HepG2 (cell line): ENCODE measurements around the gene CLEC16A. TPM values are rescaled to one million over a fixed set of nuclear protein-coding genes. Genes with fewer than 3 reads are reported as not detected.
A peak's percentile ranks its signal among the peaks of the same experiment; 100 is the strongest.

Experiments
- ATAC-seq: fragments of 200-7000 bp; cut with Tn5 transposase; 3 replicates; pipeline ENCODE4 v1.9.1; 2020; ENCODE audit warnings: mild to moderate bottlenecking, moderate library complexity
- BruUV-seq: library from RNA; stranded (reverse); fragments of 400-500 nt; replicated peaks from 2 replicates; lab custom pipeline; 2021; lab: Mats Ljungman, UMichigan
- CTCF ChIA-PET: fragments of 300-600 bp; formaldehyde crosslinking; extraction: SDS; loops from one replicate; lab custom pipeline; 2021; ENCODE audit warnings: low total read pairs, inconsistent platforms, low intra/inter-chr PET ratio; lab: Yijun Ruan, JAX
- POLR2A ChIA-PET: fragments of 350-600 bp; sonication (Branson Sonifier 250); formaldehyde crosslinking; loops from one replicate; lab custom pipeline; 2020; ENCODE audit warnings: antibody characterized with exemption, inconsistent platforms; lab: Yijun Ruan, JAX
- DNase-seq: peaks from one replicate; pipeline ENCODE4 v3.0.0-alpha.2; 2015; ENCODE audit warnings: low spot score
- FAIRE-seq: peaks from 3 replicates; lab custom pipeline; 2011; peaks lifted over from hg19 to GRCh38; lab: Jason Lieb, UNC
- H2AFZ ChIP-seq: one replicate; pipeline ENCODE4 v1.6.1; 2011; ENCODE audit warnings: low read length, inconsistent platforms
- H3K27ac ChIP-seq: fragments of 300-600 bp; 3 replicates; pipeline ENCODE4 v1.8.0; 2011; ENCODE audit warnings: mixed run types, mild to moderate bottlenecking, mixed read lengths, low read length, inconsistent platforms; ENCODE audit not compliant: insufficient read depth; ENCODE audit errors: extremely low read length
- H3K27me3 ChIP-seq, 2 experiments: fragments of 200-600 bp in 1 of 2; 2 replicates in 1 of 2; 3 replicates in 1 of 2; pipeline versions ENCODE4 v1.6.0 to v1.8.0; 2011; ENCODE audit warnings: low read length in 2 of 2, mild to moderate bottlenecking in 2 of 2, moderate library complexity in 2 of 2, inconsistent platforms in 1 of 2; ENCODE audit not compliant: insufficient read depth in 2 of 2, control insufficient read depth in 1 of 2
- H3K36me3 ChIP-seq, 2 experiments: fragments of 200-600 bp in 1 of 2; replicated peaks in 1 of 2; 2 replicates in 1 of 2; 3 replicates in 1 of 2; pipeline versions ENCODE4 v1.5.1 to v1.8.0; 2011; ENCODE audit warnings: low read length in 2 of 2, inconsistent platforms in 1 of 2; ENCODE audit not compliant: insufficient read depth in 2 of 2, control insufficient read depth in 1 of 2
- H3K4me1 ChIP-seq: 2 replicates; pipeline ENCODE4 v1.5.1; 2012; ENCODE audit warnings: low read length, inconsistent platforms; ENCODE audit not compliant: insufficient read depth
- H3K4me2 ChIP-seq: 2 replicates; pipeline ENCODE4 v1.6.0; 2011; ENCODE audit warnings: low read depth, low read length, inconsistent platforms
- H3K4me3 ChIP-seq, 3 experiments: fragments of 200-600 bp in 1 of 3; sonication (generic), shearing (Covaris generic) in 1 of 3; replicated peaks in 1 of 3; 2 replicates each; pipeline ENCODE4 v1.5.1; 2011 to 2016; ENCODE audit warnings: low read length in 3 of 3, inconsistent platforms in 2 of 3, low read depth in 2 of 3, mild to moderate bottlenecking in 2 of 3, control low read depth in 1 of 3, mixed read lengths in 1 of 3; ENCODE audit not compliant: insufficient read depth in 1 of 3
- H3K79me2 ChIP-seq: one replicate; pipeline ENCODE4 v1.6.1; 2011; ENCODE audit warnings: low read length, inconsistent platforms; ENCODE audit not compliant: insufficient read depth
- H3K9ac ChIP-seq: 2 replicates; pipeline ENCODE4 v1.6.0; 2011; ENCODE audit warnings: mild to moderate bottlenecking, low read depth, low read length, inconsistent platforms; ENCODE audit not compliant: insufficient read depth
- H3K9me3 ChIP-seq: 2 replicates; pipeline ENCODE4 v1.5.1; 2012; ENCODE audit warnings: mild to moderate bottlenecking, low read length
- H4K20me1 ChIP-seq: 2 replicates; pipeline ENCODE4 v1.6.0; 2011; ENCODE audit warnings: inconsistent platforms, mild to moderate bottlenecking, low read length, moderate library complexity; ENCODE audit not compliant: insufficient read depth
- ETV6 ChIP-seq: sonication (generic); formaldehyde crosslinking; conservative IDR thresholded peaks from 2 replicates; pipeline ENCODE4 v1.4.0; 2020; ENCODE audit warnings: missing genetic modification reagents
- FOXP1 ChIP-seq, 2 experiments: fragments of 450-650 bp in 1 of 2; IDR thresholded peaks; 2 replicates each; pipeline ENCODE4 v1.6.1; 2017 to 2018; ENCODE audit warnings: antibody characterized with exemption in 1 of 2
- GABPA ChIP-seq, 2 experiments: IDR thresholded peaks; 2 replicates each; pipeline ENCODE4 v1.6.1; 2011 to 2016; ENCODE audit warnings: low read depth in 2 of 2, low read length in 1 of 2, missing biosample characterization in 1 of 2, missing genetic modification characterization in 1 of 2
- HMGA1 ChIP-seq: sonication (generic); formaldehyde crosslinking; conservative IDR thresholded peaks from 2 replicates; pipeline ENCODE4 v1.4.0; 2020; ENCODE audit warnings: missing genetic modification reagents
- JARID2 ChIP-seq: sonication (generic); formaldehyde crosslinking; IDR thresholded peaks from 2 replicates; pipeline ENCODE4 v1.8.1; 2023; ENCODE audit warnings: missing genetic modification reagents, inconsistent platforms; ENCODE audit not compliant: insufficient replicate concordance
- RBM22 ChIP-seq: fragments of 200-400 bp; formaldehyde crosslinking; optimal IDR thresholded peaks from 2 replicates; pipeline ENCODE3; 2017; ENCODE audit warnings: mild to moderate bottlenecking, low read length, moderate library complexity
- ZNF230 ChIP-seq: sonication (generic); formaldehyde crosslinking; IDR thresholded peaks from 2 replicates; pipeline ENCODE4 v1.4.0; 2020; ENCODE audit warnings: mild to moderate bottlenecking, missing genetic modification reagents
- ZNF564 ChIP-seq: sonication (generic); formaldehyde crosslinking; IDR thresholded peaks from 2 replicates; pipeline ENCODE4 v1.8.1; 2023; ENCODE audit warnings: mild to moderate bottlenecking, missing genetic modification reagents
- WGBS: methylation state at CpG from one replicate; pipeline ENCODE4 v1.1.6; 2017; ENCODE audit warnings: low lambda C conversion rate; 5-methylcytosine and 5-hydroxymethylcytosine counted together
- in situ Hi-C: cut with HindIII; loops from 2 replicates; pipeline ENCODE4 v1.10.0; 2017; ENCODE audit warnings: low pct_unique_long_range_greater_than_20kb; ENCODE audit not compliant: extremely low pct_ligation_motif_present
- intact Hi-C: fragments of 100-400 bp; cut with micrococcal nuclease; formaldehyde crosslinking; loops from one replicate; pipeline ENCODE4 v1.10.0; 2022; ENCODE audit not compliant: unreplicated experiment
- polyA plus RNA-seq, 8 experiments: library from polyadenylated mRNA; depleted of rRNA in 3 of 8; stranded (reverse) in 7 of 8; unstranded in 1 of 8; fragments of >200 nt; fragmentation: Illumina TruSeq in 4 of 8; extraction: Trizol in 4 of 8; gene quantifications; 2 replicates each; pipeline versions ENCODE4 v1.2.1 to v1.2.3, GENCODE V29; 2011 to 2016; ENCODE audit warnings: low read depth in 4 of 8, missing spikeins in 1 of 8, mixed read lengths in 1 of 8; ENCODE audit not compliant: insufficient read depth in 1 of 8
- total RNA-seq, 5 experiments: library from RNA; depleted of rRNA; stranded (reverse); fragments of >200 nt; fragmentation: Illumina TruSeq; extraction: Trizol; gene quantifications; 2 replicates each; pipeline ENCODE4 v1.2.3, GENCODE V29; 2016; ENCODE audit warnings: low read depth in 1 of 5
- TF ChIP-seq, protein P1 (sequence below): sonication (generic); formaldehyde crosslinking; IDR thresholded peaks from 2 replicates; pipeline ENCODE4 v1.4.0; 2020; ENCODE audit warnings: mild to moderate bottlenecking, missing genetic modification reagents, borderline replicate concordance
- TF ChIP-seq, protein P2 (sequence below): sonication (generic); formaldehyde crosslinking; IDR thresholded peaks from 2 replicates; pipeline ENCODE4 v1.5.0; 2020; ENCODE audit warnings: mild to moderate bottlenecking, missing genetic modification reagents, borderline replicate concordance
- TF ChIP-seq, protein P3 (sequence below): sonication (generic); formaldehyde crosslinking; IDR thresholded peaks from 2 replicates; pipeline ENCODE4 v1.8.1; 2023; ENCODE audit warnings: missing genetic modification reagents, mild to moderate bottlenecking, borderline replicate concordance
- TF ChIP-seq, protein P4 (sequence below): sonication (generic); formaldehyde crosslinking; IDR thresholded peaks from 2 replicates; pipeline ENCODE4 v1.9.0; 2021; ENCODE audit warnings: mild to moderate bottlenecking, missing genetic modification reagents

The CLEC16A gene
- total and polyA plus RNA-seq, 2 of the 13 experiments (the other 11 are each of a cell fraction or from before 2014, with no cell fraction given), result 8.5 to 10.3 TPM

DNA sequence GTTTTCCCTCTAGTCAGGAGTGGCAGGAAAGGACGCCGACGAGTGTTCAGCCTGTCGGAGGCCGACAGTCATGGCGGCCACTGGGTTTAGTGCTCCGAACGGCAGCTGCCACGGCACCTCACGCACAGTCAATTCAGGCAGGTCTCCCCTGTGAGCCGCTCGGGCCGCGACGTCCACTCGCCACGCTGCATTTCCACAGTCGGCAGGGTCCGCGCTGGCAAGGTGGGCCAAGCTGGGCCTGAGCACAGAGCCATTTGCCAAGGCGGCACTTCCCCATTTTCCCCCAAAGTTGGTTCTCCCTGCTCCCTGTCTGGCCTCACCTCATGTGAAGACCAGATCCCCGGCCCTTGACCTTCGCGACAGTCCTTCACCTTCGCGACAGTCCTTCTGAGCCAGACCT is 229.8 kb downstream of the CLEC16A start:
- H3K9ac ChIP-seq, result no peak overlapping the region
- H3K27ac ChIP-seq, result no peak overlapping the region
- DNase-seq (no peak), ATAC-seq (no peak), FAIRE-seq (no peak)
- WGBS, result 97% methylated on average over 19 of the region's 26 CpGs
- H3K4me1 ChIP-seq, result no peaks in the 10 kb centered on the region
- no peaks in the 10 kb centered on the region for H3K79me2 ChIP-seq
- H2AFZ ChIP-seq, result no peak overlapping the region
- H3K27me3 ChIP-seq, result no peaks in the 10 kb centered on the region
- no peaks in the 10 kb centered on the region for H3K9me3 ChIP-seq
- H3K4me3 ChIP-seq, result no peak overlapping the region
- in situ Hi-C loops (no loop called here), intact Hi-C loops (no loop called here)
- no peak overlapping the region for H3K4me2 ChIP-seq
- no TSS peak for BruUV-seq
- no peaks in the 10 kb centered on the region for H4K20me1 ChIP-seq
- POLR2A ChIA-PET, result no interaction called here
- no peaks in the 10 kb centered on the region for H3K36me3 ChIP-seq
- CTCF ChIA-PET, result no interaction called here
- TF ChIP-seq ZNF564 (no peak), RBM22 (no peak), JARID2 (CRISPR knock-in tag) (no peak), HMGA1 (no peak), ZNF230 (CRISPR knock-in tag) (no peak), GABPA (IDR thresholded peaks at IDR 0.05; ENCODE audit: low read depth, low read length) (0 out of 2 replicates have a peak, but pooled peaks have one; percentile 10), GABPA (CRISPR knock-in tag; IDR thresholded peaks at IDR 0.05; ENCODE audit: low read depth) (no peak), ETV6 (CRISPR knock-in tag) (no peak), FOXP1 (IDR thresholded peaks at IDR 0.05) (no peak), FOXP1 (CRISPR knock-in tag; IDR thresholded peaks at IDR 0.05) (no peak)
- TF ChIP-seq, protein P1, sequence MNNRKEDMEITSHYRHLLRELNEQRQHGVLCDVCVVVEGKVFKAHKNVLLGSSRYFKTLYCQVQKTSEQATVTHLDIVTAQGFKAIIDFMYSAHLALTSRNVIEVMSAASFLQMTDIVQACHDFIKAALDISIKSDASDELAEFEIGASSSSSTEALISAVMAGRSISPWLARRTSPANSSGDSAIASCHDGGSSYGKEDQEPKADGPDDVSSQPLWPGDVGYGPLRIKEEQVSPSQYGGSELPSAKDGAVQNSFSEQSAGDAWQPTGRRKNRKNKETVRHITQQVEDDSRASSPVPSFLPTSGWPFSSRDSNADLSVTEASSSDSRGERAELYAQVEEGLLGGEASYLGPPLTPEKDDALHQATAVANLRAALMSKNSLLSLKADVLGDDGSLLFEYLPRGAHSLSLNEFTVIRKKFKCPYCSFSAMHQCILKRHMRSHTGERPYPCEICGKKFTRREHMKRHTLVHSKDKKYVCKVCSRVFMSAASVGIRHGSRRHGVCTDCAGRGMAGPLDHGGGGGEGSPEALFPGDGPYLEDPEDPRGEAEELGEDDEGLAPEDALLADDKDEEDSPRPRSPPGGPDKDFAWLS, result no peak
- TF ChIP-seq, protein P2, sequence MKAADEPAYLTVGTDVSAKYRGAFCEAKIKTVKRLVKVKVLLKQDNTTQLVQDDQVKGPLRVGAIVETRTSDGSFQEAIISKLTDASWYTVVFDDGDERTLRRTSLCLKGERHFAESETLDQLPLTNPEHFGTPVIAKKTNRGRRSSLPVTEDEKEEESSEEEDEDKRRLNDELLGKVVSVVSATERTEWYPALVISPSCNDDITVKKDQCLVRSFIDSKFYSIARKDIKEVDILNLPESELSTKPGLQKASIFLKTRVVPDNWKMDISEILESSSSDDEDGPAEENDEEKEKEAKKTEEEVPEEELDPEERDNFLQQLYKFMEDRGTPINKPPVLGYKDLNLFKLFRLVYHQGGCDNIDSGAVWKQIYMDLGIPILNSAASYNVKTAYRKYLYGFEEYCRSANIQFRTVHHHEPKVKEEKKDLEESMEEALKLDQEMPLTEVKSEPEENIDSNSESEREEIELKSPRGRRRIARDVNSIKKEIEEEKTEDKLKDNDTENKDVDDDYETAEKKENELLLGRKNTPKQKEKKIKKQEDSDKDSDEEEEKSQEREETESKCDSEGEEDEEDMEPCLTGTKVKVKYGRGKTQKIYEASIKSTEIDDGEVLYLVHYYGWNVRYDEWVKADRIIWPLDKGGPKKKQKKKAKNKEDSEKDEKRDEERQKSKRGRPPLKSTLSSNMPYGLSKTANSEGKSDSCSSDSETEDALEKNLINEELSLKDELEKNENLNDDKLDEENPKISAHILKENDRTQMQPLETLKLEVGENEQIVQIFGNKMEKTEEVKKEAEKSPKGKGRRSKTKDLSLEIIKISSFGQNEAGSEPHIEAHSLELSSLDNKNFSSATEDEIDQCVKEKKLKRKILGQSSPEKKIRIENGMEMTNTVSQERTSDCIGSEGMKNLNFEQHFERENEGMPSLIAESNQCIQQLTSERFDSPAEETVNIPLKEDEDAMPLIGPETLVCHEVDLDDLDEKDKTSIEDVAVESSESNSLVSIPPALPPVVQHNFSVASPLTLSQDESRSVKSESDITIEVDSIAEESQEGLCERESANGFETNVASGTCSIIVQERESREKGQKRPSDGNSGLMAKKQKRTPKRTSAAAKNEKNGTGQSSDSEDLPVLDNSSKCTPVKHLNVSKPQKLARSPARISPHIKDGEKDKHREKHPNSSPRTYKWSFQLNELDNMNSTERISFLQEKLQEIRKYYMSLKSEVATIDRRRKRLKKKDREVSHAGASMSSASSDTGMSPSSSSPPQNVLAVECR, result no peak
- TF ChIP-seq, protein P3, sequence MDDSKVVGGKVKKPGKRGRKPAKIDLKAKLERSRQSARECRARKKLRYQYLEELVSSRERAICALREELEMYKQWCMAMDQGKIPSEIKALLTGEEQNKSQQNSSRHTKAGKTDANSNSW (CRISPR knock-in tag), result no peak
- TF ChIP-seq, protein P4, sequence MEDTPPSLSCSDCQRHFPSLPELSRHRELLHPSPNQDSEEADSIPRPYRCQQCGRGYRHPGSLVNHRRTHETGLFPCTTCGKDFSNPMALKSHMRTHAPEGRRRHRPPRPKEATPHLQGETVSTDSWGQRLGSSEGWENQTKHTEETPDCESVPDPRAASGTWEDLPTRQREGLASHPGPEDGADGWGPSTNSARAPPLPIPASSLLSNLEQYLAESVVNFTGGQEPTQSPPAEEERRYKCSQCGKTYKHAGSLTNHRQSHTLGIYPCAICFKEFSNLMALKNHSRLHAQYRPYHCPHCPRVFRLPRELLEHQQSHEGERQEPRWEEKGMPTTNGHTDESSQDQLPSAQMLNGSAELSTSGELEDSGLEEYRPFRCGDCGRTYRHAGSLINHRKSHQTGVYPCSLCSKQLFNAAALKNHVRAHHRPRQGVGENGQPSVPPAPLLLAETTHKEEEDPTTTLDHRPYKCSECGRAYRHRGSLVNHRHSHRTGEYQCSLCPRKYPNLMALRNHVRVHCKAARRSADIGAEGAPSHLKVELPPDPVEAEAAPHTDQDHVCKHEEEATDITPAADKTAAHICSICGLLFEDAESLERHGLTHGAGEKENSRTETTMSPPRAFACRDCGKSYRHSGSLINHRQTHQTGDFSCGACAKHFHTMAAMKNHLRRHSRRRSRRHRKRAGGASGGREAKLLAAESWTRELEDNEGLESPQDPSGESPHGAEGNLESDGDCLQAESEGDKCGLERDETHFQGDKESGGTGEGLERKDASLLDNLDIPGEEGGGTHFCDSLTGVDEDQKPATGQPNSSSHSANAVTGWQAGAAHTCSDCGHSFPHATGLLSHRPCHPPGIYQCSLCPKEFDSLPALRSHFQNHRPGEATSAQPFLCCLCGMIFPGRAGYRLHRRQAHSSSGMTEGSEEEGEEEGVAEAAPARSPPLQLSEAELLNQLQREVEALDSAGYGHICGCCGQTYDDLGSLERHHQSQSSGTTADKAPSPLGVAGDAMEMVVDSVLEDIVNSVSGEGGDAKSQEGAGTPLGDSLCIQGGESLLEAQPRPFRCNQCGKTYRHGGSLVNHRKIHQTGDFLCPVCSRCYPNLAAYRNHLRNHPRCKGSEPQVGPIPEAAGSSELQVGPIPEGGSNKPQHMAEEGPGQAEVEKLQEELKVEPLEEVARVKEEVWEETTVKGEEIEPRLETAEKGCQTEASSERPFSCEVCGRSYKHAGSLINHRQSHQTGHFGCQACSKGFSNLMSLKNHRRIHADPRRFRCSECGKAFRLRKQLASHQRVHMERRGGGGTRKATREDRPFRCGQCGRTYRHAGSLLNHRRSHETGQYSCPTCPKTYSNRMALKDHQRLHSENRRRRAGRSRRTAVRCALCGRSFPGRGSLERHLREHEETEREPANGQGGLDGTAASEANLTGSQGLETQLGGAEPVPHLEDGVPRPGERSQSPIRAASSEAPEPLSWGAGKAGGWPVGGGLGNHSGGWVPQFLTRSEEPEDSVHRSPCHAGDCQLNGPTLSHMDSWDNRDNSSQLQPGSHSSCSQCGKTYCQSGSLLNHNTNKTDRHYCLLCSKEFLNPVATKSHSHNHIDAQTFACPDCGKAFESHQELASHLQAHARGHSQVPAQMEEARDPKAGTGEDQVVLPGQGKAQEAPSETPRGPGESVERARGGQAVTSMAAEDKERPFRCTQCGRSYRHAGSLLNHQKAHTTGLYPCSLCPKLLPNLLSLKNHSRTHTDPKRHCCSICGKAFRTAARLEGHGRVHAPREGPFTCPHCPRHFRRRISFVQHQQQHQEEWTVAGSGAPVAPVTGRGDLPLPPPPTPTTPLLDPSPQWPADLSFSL (CRISPR knock-in tag), result no peak
